GM18517 (cell line): ENCODE results near the gene COBL.

Experiments
- ATAC-seq: cut with Tn5 transposase; IDR thresholded peaks from one replicate; pipeline ENCODE4 v1.9.1; 2021; ENCODE audit warnings: mild to moderate bottlenecking, moderate library complexity; ENCODE audit not compliant: unreplicated experiment

COBL gene

GRCh38 chr7:51101111-51101757 is 215.4 kb downstream of the COBL start:
- ATAC-seq: no peak

- ATAC-seq: no peak
These were observed 226.2 kb downstream of the COBL start for GRCh38 chr7:51090411-51090810.

- no peak for ATAC-seq
These were observed 231.4 kb downstream of the COBL start for GRCh38 chr7:51085034-51085692.

- no peak for ATAC-seq
These were observed 232.5 kb downstream of the COBL start for GRCh38 chr7:51084121-51084520.

GRCh38 chr7:51082940-51083533 is 233.6 kb downstream of the COBL start:
- ATAC-seq: no peak

- no peak for ATAC-seq
These were observed 234.3 kb downstream of the COBL start for GRCh38 chr7:51082096-51082840.

- ATAC-seq: no peak
These were observed 235.2 kb downstream of the COBL start for GRCh38 chr7:51081270-51081890.

- ATAC-seq: no peak
These were observed 235.9 kb downstream of the COBL start for GRCh38 chr7:51080622-51081269.

GRCh38 chr7:51080216-51080615 is 236.4 kb downstream of the COBL start:
- ATAC-seq: no peak

GRCh38 chr7:51079494-51079893 is 237.1 kb downstream of the COBL start:
- ATAC-seq: no peak

GRCh38 chr7:51078653-51079052 is 238.0 kb downstream of the COBL start:
- no peak for ATAC-seq

- ATAC-seq: no peak
These were observed 238.6 kb downstream of the COBL start for GRCh38 chr7:51077987-51078370.

GRCh38 chr7:51077316-51077986 is 239.2 kb downstream of the COBL start:
- no peak for ATAC-seq

- ATAC-seq: no peak
These were observed 240.7 kb downstream of the COBL start for GRCh38 chr7:51075681-51076580.

GRCh38 chr7:51073171-51073570 is 243.4 kb downstream of the COBL start:
- ATAC-seq: no peak

- no peak for ATAC-seq
These were observed 244.3 kb downstream of the COBL start for GRCh38 chr7:51072281-51072680.

- ATAC-seq: no peak
These were observed 245.2 kb downstream of the COBL start for GRCh38 chr7:51071427-51071826.

GRCh38 chr7:51070151-51070550 is 246.5 kb downstream of the COBL start:
- no peak for ATAC-seq

- no peak for ATAC-seq
These were observed 247.1 kb downstream of the COBL start for GRCh38 chr7:51069411-51070083.
